H54 (cell line): ENCODE results near the gene EFNA5.

Source experiments
- DNase-seq: peaks from one replicate; pipeline ENCODE4 v3.0.0; 2011; ENCODE audit warnings: low spot score, mixed read lengths; ENCODE audit not compliant: insufficient read length
- FAIRE-seq: peaks from 3 replicates; lab custom pipeline; 2011; peaks lifted over from hg19 to GRCh38; lab: Jason Lieb, UNC
- POLR2A ChIP-seq: IDR thresholded peaks from 2 replicates; pipeline ENCODE4 v1.6.1; 2011; ENCODE audit warnings: low read depth, mild to moderate bottlenecking, low read length

EFNA5 gene

DNA sequence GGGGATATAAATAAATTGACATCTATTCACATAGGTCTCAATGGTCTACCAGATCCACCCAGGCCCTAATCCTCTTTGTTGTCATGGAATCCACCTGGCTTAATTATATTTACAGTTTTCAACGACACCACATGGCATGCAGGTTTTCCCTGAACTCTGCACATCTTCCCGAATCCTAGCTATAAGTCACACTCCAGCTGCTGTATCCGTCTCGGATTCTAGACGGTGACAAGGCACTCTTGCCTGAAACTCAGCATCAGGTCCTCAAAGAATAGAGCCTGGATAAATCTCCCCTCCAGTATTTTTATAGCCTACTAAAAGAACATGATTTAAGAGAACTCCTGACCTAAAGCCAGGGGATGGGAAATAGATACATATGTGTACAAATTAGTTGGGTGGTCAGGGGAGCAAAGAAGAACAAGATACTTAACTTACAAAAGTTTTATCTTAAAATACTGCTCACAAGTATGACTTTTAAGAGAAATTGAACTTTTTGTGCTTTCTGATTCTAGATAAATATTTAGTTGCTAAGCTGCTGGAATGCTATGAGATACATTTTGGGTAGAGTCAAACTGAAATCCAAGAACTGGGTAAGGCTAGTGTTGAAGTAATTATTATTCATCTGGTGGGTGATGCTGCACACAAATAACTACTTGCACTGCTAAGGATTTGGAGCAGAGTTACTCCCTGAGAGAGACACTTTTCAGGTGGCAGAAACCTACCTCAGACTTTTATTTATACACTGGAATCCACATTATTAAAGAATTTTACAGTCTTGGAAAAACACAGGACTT, 187.3 kb downstream of the EFNA5 start:
- FAIRE-seq = no peak
- no peak for DNase-seq
- TF ChIP-seq POLR2A = no peak

DNA sequence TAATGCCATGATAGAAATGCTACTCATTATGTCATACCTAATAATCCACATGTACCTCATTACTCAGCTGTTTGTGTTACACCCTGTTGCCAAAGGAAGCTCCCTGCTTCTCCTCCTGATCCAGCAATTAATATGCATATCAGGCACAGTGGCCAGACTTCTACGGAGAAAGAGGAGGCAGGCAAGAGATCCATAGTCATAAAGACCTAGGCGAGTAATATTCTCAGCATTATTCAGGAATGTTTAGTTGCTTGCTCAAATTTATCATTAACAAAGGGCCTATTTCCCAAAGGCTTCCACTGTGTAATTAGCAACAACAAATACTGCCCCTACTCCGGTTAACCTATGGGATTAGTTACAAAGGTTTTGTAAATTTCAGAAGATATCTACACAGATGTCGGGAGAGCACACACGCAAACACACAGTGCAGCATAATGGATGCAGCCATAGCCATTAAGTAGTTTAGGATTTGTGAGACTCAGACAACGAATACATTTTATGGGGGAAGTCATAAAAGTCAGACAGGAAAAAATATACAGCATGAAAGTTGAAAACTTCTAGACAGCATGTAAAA, 192.6 kb downstream of the EFNA5 start:
- FAIRE-seq (no peak), DNase-seq (no peak)
- TF ChIP-seq POLR2A = no peak

DNA sequence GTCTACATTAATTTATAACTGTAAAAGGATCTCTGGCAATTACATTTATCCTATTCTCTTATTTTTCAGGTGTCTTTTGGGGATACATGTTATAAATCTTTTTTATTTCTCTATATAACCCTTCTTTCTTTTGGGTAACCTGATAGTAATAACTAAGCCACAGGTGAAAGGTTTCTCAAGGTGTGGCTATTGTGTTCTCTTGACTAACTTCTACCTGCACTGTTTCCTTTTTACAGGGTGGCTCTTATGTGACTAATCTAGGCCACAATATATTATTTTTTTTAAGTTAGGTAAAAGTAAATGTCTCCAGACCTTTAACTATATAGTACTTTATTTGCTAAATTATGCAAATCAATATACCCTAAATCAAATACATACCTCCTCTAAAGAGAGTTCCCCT, 193.2 kb downstream of the EFNA5 start:
- TF ChIP-seq POLR2A = no peak
- FAIRE-seq (no peak), DNase-seq (no peak)

DNA sequence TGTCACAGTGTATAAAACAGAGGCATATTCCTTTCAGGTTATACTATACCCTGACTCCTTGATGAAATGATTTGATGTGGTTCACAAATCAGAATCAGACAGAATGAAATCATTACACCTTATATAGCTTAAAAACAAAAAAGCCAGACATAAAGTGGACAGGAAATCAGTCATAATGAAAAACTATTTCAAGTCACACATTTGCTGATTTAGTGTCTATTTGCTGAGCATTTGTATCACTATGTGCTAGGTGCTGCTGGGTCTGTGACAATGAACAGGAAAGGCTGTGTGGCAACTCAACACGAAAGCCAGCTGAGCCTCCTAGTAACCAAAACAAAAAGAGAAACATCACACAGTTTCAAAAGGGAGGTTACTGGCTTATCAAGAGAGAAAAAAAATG, 194.0 kb downstream of the EFNA5 start:
- TF ChIP-seq POLR2A = no peak
- no peak for DNase-seq
- FAIRE-seq = no peak

DNA sequence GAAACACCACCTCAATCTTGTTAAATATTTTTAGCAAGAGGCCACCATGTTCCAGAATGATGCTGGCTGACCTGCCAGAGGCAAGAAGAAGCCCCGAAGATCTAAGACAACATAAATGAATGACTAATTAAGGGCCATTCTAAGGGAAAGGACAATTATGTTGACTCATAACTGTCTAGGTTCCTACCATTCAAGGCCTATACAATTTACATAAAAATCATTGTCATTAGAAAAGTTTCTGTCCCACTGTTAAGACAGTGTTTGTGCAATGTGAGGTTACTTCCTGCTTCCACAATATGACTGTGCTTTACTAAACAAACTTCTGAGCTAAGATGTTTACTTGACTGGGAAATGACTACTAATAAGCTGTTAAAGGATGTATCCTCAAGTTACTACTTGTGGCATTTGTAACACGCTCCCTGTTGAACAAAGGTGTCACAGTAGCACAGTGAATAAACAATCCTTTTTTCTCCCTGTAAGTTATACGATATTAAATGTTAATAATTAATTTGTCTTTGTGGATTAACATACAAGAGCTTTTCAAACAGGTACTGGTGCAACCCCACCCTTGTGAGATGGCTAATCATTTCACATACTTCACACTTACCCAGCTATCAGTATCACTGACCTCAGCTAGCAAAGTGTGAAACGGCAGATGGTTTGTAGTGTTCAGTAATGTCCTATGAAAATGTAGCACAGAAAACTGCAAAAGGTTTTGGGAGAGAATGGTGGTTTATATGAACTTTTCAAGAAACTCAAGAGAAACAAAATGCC, 195.8 kb downstream of the EFNA5 start:
- no peak for DNase-seq
- peak; percentile 55 for FAIRE-seq

DNA sequence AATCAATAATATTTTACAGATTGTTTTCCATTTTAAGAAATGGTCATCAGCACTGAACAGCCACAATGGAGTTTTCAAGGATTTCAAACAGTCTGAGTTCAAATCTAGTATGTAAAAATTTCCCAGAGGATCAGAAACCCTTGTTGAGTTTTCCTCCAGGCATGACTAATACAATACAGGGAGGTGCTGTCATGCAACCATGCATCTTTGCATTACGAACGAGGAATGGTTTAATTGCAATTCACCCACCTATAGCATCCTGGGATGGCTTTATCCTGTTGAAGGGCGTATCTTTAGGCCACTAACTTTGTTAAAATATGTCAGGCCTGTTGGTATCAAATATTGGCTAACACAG, 196.4 kb downstream of the EFNA5 start:
- no peak for TF ChIP-seq POLR2A
- FAIRE-seq (no peak), DNase-seq (no peak)

More for the DNA sequence above, 195.8 kb downstream of the EFNA5 start:
- no peak for TF ChIP-seq POLR2A

DNA sequence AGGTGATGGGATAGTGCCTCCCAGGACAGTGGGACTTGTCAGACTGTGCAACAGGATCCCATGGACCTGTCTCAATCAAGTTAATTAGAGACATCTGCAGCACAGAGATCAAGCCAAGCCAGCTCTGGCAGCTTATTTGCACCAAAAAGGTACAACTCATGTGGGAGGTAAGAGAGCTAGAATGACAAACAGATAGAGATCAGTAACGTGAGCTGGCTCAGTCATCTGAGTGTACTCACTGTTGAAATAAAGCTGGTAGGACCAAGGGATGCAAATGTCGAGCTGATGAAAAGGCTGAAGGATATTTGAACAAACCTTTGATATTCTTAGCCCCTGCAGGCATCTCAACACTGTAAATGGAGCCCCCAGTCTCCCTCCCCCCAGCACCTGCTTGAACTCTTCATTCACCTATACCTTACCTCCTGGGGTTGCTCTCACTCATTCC, 198.1 kb downstream of the EFNA5 start:
- FAIRE-seq = no peak

DNA sequence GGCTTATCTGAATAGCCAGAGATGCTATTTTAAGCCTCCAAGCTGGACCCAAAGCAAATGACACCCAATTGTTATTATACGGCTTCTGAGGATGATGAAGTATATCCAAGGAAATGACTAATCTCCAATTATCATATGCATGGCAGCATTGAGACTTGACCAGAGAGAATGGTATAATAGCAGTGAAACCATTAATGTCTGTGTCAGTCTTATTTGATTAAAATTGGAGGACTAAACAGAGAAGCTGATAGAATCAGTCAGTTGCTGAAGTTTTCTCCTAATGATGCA, 200.5 kb downstream of the EFNA5 start:
- TF ChIP-seq POLR2A = no peak
- DNase-seq = no peak
- FAIRE-seq = no peak

More for the DNA sequence above, 198.1 kb downstream of the EFNA5 start:
- no peak for DNase-seq
- TF ChIP-seq POLR2A = no peak

DNA sequence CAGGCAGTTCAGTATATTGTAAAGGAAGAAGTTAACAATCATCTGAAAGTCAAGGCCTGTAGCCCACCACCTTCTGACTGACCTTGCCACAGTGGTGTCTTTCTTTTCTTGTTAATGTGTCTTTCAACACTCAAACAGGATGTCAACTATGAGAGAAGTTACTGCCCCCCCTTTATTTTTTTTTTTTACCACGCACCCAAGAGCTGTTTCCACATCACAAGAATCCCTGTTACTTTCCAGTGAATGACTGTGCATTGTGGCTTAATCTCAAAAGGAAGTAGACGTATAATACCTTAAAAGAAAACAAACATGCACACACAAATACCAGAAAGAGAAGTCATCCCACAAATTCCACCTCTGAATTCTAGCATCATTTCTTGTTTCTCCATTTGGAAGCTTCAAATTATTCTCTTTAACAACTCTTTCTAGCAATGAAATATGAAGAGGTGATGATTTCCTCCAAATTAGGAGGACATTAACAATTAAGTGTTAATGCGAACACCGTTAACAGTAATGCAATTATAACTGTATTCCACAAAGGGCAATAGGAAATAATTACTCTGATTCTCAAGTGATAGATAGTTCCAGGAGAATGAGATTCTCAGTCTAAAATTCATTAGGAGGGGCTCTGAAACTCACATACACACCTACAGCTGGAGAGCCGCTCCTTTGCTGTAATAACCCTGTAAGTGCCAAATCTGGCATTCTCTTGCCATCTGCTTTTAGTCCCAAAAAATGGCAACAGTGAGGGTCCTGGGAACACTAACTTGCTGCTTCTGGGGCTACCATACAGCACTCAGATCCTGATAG, 201.0 kb downstream of the EFNA5 start:
- peak; percentile 88 for FAIRE-seq

DNA sequence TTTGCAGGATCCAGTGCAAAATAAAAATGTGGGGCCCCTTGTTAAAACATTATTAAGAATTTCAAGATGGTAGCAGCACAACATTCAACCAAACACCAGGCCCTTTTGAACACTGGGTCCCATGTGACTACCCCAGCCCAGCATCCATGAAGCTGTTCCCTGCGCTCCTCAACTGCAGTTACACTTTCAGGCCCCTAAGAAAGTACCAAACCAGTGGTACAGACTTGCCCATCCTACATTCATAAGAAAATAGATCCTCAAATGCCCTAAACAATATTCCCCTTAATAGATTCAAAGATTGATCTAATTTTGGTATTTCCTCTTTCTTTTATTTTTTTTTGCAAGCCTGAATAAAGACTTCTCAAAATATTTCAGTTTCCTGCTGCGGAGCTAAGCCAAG, 201.7 kb downstream of the EFNA5 start:
- no peak for FAIRE-seq
- no peak for DNase-seq
- no peak for TF ChIP-seq POLR2A

More for the DNA sequence above, 201.0 kb downstream of the EFNA5 start:
- no peak for TF ChIP-seq POLR2A
- DNase-seq = no peak

DNA sequence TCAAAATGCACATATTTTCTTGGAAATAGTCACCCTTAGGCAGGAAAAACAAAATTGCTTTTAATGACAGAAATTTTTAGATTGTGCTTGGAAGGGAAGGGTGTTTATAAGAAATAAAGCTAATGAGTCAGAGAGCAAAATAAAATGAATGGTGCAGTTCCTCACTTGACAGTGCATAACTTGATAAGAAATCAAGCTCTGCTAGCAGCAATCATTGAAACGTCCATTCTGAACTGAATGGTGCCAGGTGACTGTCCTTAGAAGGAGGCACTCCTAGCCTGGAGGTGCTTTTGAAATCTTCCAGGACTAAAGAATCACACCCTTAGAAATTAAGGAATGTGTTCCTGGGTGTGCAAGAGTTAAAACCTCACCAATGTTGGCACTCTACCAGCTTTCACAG, 202.5 kb downstream of the EFNA5 start:
- no peak for FAIRE-seq
- TF ChIP-seq POLR2A = no peak
- DNase-seq = no peak

DNA sequence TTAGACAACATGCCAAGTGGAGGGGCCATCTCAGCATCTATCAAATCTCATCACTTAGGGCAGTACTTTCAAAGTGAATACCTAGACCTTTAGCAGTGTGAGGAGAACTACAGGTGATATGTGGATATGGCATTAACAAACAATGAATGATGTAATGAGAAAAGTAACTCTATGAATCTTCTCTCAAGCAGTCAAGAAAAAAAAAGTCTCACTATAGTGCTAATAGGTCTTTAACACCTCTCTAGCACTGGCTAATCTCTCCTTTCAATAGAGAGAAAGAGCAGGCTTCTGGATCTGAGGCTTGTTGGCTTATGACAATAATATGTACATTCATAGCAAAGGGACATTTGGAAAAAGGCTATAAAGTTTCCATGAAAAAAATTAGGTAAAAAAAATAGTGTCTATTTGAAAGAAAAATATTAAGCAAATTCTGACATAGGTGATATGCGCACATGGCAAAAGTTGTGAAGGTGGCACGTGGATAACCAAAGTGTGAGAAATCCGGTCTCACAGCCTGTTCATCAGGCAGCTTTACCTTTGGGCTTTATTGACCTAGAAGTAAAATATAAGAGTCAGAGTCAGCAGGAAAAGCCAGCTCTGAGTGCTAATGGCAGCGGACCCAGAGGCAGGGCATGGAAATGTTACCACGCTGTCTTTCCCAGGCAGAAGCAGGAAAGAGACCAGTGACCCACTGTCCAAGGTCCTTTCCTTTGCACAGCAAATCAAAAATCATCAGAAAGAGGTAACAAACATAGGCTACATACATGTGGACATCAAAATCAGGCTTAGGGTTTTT, 203.4 kb downstream of the EFNA5 start:
- FAIRE-seq (no peak), DNase-seq (no peak)
- no peak for TF ChIP-seq POLR2A

DNA sequence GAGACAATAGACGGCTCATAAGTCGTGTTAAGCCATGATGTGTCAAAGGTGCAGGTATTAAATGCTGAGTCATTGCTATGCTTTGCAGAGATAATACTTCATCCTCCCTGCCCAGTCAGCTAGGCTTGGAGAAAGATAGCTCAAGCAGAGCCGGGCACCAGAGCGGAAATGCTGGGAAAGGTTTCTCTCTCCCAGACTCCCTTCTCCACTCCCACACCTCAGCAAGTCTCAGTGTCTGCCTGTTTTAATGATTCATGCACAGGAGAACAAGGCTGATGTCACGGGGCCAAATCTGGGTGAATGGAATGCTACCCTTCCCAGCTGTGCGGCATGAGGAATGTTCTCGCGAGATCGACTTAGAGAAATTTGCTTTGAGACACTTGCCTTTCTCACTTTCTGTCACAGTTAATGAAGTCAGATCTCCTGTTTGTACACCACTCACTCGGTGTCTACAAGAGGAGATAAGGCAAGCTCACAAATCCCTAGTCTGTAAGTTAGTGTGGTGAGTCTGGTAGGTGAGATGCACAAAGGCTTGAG, 204.4 kb downstream of the EFNA5 start:
- TF ChIP-seq POLR2A = no peak
- DNase-seq (peak; percentile 40), FAIRE-seq (peak; percentile 93)
